ENCODE measurements around the gene STPG2.
"Not testable (repeated sequence)": the region's sequence is repeated elsewhere in the genome, so short reads cannot be mapped to it uniquely, and the experiment has no call there.

Gene STPG2

GRCh38 chr4:97942137-97942536, 201.1 kb downstream of the STPG2 start:
- DNase-seq: no peak

- no peak for DNase-seq
Measured at GRCh38 chr4:97938141-97938540, 205.1 kb downstream of the STPG2 start.

GRCh38 chr4:97924341-97924958, 218.8 kb downstream of the STPG2 start:
- DNase-seq: no peak

- DNase-seq: no peak
Measured at GRCh38 chr4:97923096-97923495, 220.2 kb downstream of the STPG2 start.

- DNase-seq: no peak
Measured at GRCh38 chr4:97917115-97917514, 226.2 kb downstream of the STPG2 start.

GRCh38 chr4:97912156-97912555, 231.1 kb downstream of the STPG2 start:
- DNase-seq: no peak

- DNase-seq: no peak
Measured at GRCh38 chr4:97911236-97911906, 231.9 kb downstream of the STPG2 start.

GRCh38 chr4:97910005-97910404, 233.3 kb downstream of the STPG2 start:
- DNase-seq: peak; percentile 22

- not testable (repeated sequence) for DNase-seq
Measured at GRCh38 chr4:97903436-97904189, 239.7 kb downstream of the STPG2 start.

- DNase-seq: no peak
Measured at GRCh38 chr4:97900229-97900628, 243.0 kb downstream of the STPG2 start.

GRCh38 chr4:97892592-97893266, 250.5 kb downstream of the STPG2 start:
- DNase-seq: no peak

GRCh38 chr4:97879942-97880341, 263.3 kb downstream of the STPG2 start:
- DNase-seq: no peak

- no peak for DNase-seq
Measured at GRCh38 chr4:97868097-97868496, 275.2 kb downstream of the STPG2 start.

GRCh38 chr4:97867557-97868091, 275.7 kb downstream of the STPG2 start:
- no peak for DNase-seq

- DNase-seq: no peak
Measured at GRCh38 chr4:97866821-97867556, 276.3 kb downstream of the STPG2 start.

- no peak for DNase-seq
Measured at GRCh38 chr4:97851115-97851514, 292.2 kb downstream of the STPG2 start.

- DNase-seq: no peak
Measured at GRCh38 chr4:97845758-97846157, 297.5 kb downstream of the STPG2 start.

GRCh38 chr4:97841512-97841911, 301.8 kb downstream of the STPG2 start:
- no peak for DNase-seq

- no peak for DNase-seq
Measured at GRCh38 chr4:97836662-97837061, 306.6 kb downstream of the STPG2 start.

- no peak for DNase-seq
Measured at GRCh38 chr4:97828646-97829045, 314.6 kb downstream of the STPG2 start.

- DNase-seq: no peak
Measured at GRCh38 chr4:97819294-97819693, 324.0 kb downstream of the STPG2 start.

- no peak for DNase-seq
Measured at GRCh38 chr4:97812768-97813167, 330.5 kb downstream of the STPG2 start.

Measured in hematopoietic multipotent progenitor cell treated with erythropoietin and hydrocortisone succinate and interleukin-3 and kit ligand, for 4 days (in vitro differentiated cells).